ENCODE measurements around the gene AAK1. TPM values are rescaled to one million over a fixed set of nuclear protein-coding genes. Genes with fewer than 3 reads are reported as not detected.

Gene AAK1
- polyA plus RNA-seq, 1 donor from 2014 or later, result 26.7 TPM

- Histone ChIP-seq H4K20me1 (ENCODE audit: insufficient read depth) (no peaks in the 10 kb centered on the region), H2AFZ (ENCODE audit: low read depth, low read length) (no peak overlapping the region), H3K36me3 (ENCODE audit: insufficient read depth, low read length) (no peaks in the 10 kb centered on the region), H3K27ac (ENCODE audit: low read length) (no peak overlapping the region), H3F3A (ENCODE audit: insufficient read depth, low read length, poor library complexity, severe bottlenecking) (no peaks in the 10 kb centered on the region), H3K9ac (ENCODE audit: low read length) (no peak overlapping the region), H3K9me3 (ENCODE audit: low read length) (no peaks in the 10 kb centered on the region), H3K79me2 (replicated peaks; ENCODE audit: insufficient read depth, low read length) (peaks cover 3% of the 10 kb centered on the region), H3K9me2 (ENCODE audit: insufficient read depth, low read length) (no peaks in the 10 kb centered on the region), H3K4me2 (ENCODE audit: low read length) (no peak overlapping the region), H3K4me3 (ENCODE audit: low read length) (no peak overlapping the region), H3K27me3 (ENCODE audit: insufficient read depth, low read depth, low read length) (no peaks in the 10 kb centered on the region)
- TF ChIP-seq TAF1 (IDR thresholded peaks at IDR 0.05; ENCODE audit: low read depth) (no peak), REST (IDR thresholded peaks at IDR 0.05; ENCODE audit: borderline replicate concordance) (no peak), EP300 (conservative IDR thresholded peaks at IDR 0.05; ENCODE audit: poor library complexity, severe bottlenecking) (no peak), POLR2AphosphoS5 (IDR thresholded peaks at IDR 0.05) (no peak), RAD21 (conservative IDR thresholded peaks at IDR 0.05) (no peak), CTCF (IDR thresholded peaks at IDR 0.05; ENCODE audit: poor library complexity, severe bottlenecking) (no peak), EZH2 (IDR thresholded peaks at IDR 0.05; ENCODE audit: borderline replicate concordance, insufficient read depth, low read length, poor library complexity, severe bottlenecking) (no peak), SMC3 (conservative IDR thresholded peaks at IDR 0.05; ENCODE audit: poor library complexity) (no peak), MXI1 (conservative IDR thresholded peaks at IDR 0.05; ENCODE audit: poor library complexity, severe bottlenecking) (no peak)
These were observed 63.1 kb downstream of the AAK1 start for GRCh38 chr2:69580486-69580885.

GRCh38 chr2:69579536-69579935 lies 64.0 kb downstream of the AAK1 start:
- Histone ChIP-seq H3F3A (ENCODE audit: insufficient read depth, low read length, poor library complexity, severe bottlenecking) (no peaks in the 10 kb centered on the region), H3K9me3 (ENCODE audit: low read length) (no peaks in the 10 kb centered on the region), H3K27ac (ENCODE audit: low read length) (no peak overlapping the region), H3K27me3 (ENCODE audit: insufficient read depth, low read depth, low read length) (no peaks in the 10 kb centered on the region), H3K79me2 (replicated peaks; ENCODE audit: insufficient read depth, low read length) (peaks cover 3% of the 10 kb centered on the region), H3K4me3 (ENCODE audit: low read length) (no peak overlapping the region), H3K4me2 (ENCODE audit: low read length) (no peak overlapping the region), H3K9ac (ENCODE audit: low read length) (no peak overlapping the region), H3K36me3 (ENCODE audit: insufficient read depth, low read length) (no peaks in the 10 kb centered on the region), H4K20me1 (ENCODE audit: insufficient read depth) (no peaks in the 10 kb centered on the region), H2AFZ (ENCODE audit: low read depth, low read length) (no peak overlapping the region), H3K9me2 (ENCODE audit: insufficient read depth, low read length) (no peaks in the 10 kb centered on the region)
- TF ChIP-seq CTCF (IDR thresholded peaks at IDR 0.05; ENCODE audit: poor library complexity, severe bottlenecking), result no peak
- TF ChIP-seq MXI1 (conservative IDR thresholded peaks at IDR 0.05; ENCODE audit: poor library complexity, severe bottlenecking), result no peak
- TF ChIP-seq REST (IDR thresholded peaks at IDR 0.05; ENCODE audit: borderline replicate concordance), result no peak
- TF ChIP-seq TAF1 (IDR thresholded peaks at IDR 0.05; ENCODE audit: low read depth), result no peak
- no peak for TF ChIP-seq SMC3 (conservative IDR thresholded peaks at IDR 0.05; ENCODE audit: poor library complexity)
- no peak for TF ChIP-seq RAD21 (conservative IDR thresholded peaks at IDR 0.05)
- no peak for TF ChIP-seq EP300 (conservative IDR thresholded peaks at IDR 0.05; ENCODE audit: poor library complexity, severe bottlenecking)
- no peak for TF ChIP-seq POLR2AphosphoS5 (IDR thresholded peaks at IDR 0.05)
- TF ChIP-seq EZH2 (IDR thresholded peaks at IDR 0.05; ENCODE audit: borderline replicate concordance, insufficient read depth, low read length, poor library complexity, severe bottlenecking), result no peak

Measured in neural cell (in vitro differentiated cells).